Neural progenitor cell (in vitro differentiated cells): ENCODE data around the gene ABCA8.

Experiments used
- EZH2 ChIP-seq: fragments of 200-600 bp; sonication (generic); IDR thresholded peaks from 2 replicates; pipeline ENCODE4 v1.6.1; 2017; ENCODE audit warnings: antibody characterized with exemption, mild to moderate bottlenecking, moderate library complexity
- EZH2phosphoT487 ChIP-seq: fragments of 200-600 bp; sonication (generic); IDR thresholded peaks from 2 replicates; pipeline ENCODE4 v1.6.1; 2017; ENCODE audit warnings: antibody characterized with exemption
- TF ChIP-seq, protein P1 (sequence below): fragments of 200-600 bp; sonication (generic); IDR thresholded peaks from 2 replicates; pipeline ENCODE4 v1.5.1; 2017; ENCODE audit warnings: antibody characterized with exemption, mild to moderate bottlenecking

DNA sequence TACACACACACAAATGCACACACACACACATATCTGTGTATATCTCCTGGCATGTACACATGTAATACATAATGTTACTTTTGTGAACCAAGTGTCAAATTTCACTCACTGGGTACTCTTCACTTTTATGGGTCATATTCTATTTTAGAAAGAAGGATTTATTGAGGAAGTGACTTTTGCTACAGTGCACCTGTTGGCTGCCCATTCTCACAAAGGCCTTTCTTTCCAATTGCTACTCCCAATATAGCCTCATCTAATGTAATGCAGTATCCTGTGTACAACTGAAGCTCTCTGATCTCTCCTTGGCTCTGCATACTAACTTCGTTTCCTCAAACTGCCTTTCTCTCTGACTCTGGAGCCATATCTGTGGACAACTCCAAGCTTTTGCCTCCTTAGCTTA lies 107.5 kb downstream of the ABCA8 start:
- TF ChIP-seq EZH2phosphoT487 (no peak), EZH2 (no peak)
- TF ChIP-seq, protein P1, sequence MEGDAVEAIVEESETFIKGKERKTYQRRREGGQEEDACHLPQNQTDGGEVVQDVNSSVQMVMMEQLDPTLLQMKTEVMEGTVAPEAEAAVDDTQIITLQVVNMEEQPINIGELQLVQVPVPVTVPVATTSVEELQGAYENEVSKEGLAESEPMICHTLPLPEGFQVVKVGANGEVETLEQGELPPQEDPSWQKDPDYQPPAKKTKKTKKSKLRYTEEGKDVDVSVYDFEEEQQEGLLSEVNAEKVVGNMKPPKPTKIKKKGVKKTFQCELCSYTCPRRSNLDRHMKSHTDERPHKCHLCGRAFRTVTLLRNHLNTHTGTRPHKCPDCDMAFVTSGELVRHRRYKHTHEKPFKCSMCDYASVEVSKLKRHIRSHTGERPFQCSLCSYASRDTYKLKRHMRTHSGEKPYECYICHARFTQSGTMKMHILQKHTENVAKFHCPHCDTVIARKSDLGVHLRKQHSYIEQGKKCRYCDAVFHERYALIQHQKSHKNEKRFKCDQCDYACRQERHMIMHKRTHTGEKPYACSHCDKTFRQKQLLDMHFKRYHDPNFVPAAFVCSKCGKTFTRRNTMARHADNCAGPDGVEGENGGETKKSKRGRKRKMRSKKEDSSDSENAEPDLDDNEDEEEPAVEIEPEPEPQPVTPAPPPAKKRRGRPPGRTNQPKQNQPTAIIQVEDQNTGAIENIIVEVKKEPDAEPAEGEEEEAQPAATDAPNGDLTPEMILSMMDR = no peak
